ENCODE data around the gene ITGAX.

DNA sequence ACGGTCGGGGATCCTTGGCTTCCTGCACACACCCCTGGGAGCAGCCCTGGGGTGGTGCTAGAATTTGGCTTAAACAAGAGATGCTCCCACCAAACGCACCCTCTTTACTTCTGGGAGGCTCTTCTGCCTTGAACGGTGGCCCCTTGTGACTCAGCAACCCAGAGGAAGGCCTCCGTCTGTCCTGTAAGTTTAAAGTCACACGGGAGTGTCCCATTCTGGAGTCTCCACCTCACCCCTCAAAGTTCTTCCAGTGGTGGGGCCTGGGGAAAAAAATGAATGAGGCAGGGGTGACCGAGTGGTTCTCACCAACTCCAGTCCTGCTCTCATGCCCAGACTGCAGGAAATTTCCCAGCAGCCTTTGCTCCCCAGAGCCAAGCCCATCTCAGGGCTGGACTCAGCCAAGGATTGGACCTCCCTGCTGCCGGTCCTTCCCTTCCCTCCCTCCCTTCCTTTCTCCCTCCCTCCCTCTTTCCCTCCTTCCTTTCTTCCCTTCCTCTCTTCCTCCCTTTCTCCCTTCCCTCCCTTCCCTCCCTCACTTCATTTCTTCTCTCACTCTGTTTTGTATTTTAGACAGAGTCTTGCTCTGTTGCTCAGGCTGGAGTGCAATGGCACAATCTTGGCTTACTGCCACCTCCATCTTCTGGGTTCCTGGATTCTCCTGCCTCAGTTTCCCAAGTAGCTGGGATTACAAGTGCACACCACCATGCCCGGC, 49.5 kb downstream of the ITGAX start:
- TF ChIP-seq, protein P1, sequence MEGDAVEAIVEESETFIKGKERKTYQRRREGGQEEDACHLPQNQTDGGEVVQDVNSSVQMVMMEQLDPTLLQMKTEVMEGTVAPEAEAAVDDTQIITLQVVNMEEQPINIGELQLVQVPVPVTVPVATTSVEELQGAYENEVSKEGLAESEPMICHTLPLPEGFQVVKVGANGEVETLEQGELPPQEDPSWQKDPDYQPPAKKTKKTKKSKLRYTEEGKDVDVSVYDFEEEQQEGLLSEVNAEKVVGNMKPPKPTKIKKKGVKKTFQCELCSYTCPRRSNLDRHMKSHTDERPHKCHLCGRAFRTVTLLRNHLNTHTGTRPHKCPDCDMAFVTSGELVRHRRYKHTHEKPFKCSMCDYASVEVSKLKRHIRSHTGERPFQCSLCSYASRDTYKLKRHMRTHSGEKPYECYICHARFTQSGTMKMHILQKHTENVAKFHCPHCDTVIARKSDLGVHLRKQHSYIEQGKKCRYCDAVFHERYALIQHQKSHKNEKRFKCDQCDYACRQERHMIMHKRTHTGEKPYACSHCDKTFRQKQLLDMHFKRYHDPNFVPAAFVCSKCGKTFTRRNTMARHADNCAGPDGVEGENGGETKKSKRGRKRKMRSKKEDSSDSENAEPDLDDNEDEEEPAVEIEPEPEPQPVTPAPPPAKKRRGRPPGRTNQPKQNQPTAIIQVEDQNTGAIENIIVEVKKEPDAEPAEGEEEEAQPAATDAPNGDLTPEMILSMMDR (IDR thresholded peaks at IDR 0.05) = no peak
- no peak for TF ChIP-seq POLR2A (IDR thresholded peaks at IDR 0.05)

Measured in lower leg skin (tissue), 3 donors.